A549 (cell line): ENCODE results near the gene WDR70. TPM values are rescaled to one million over a fixed set of nuclear protein-coding genes. Genes with fewer than 3 reads are reported as not detected.

Experiments used
- ATAC-seq, 2 experiments: fragments of 200-7000 bp in 1 of 2; fragments of >200 bp in 1 of 2; cut with Nextera tagmentation in 1 of 2; cut with Tn5 transposase in 1 of 2; 3 replicates each; pipeline versions ENCODE4 v1.8.0 to v1.9.1; 2018 to 2020; ENCODE audit warnings: mild to moderate bottlenecking in 1 of 2, moderate library complexity in 1 of 2
- CTCF ChIA-PET: fragments of 300-600 bp; sonication (Branson Sonifier 250); formaldehyde crosslinking; extraction: SDS; loops from one replicate; lab custom pipeline; 2021; ENCODE audit warnings: antibody characterized with exemption, inconsistent platforms; lab: Yijun Ruan, JAX
- POLR2A ChIA-PET: fragments of 350-600 bp; formaldehyde crosslinking; extraction: SDS; loops from one replicate; lab custom pipeline; 2021; ENCODE audit warnings: antibody characterized with exemption, inconsistent platforms; lab: Yijun Ruan, JAX
- DNase-seq, 2 experiments: peaks; one replicate each; pipeline versions ENCODE4 v3.0.0 to v3.0.0-alpha.2; 2011 to 2016; ENCODE audit warnings: low read depth in 1 of 2, low spot score in 1 of 2
- FAIRE-seq: peaks from 2 replicates; lab custom pipeline; 2011; peaks lifted over from hg19 to GRCh38; lab: Jason Lieb, UNC
- H3K27ac ChIP-seq, 2 experiments: fragments of >200 bp; sonication (Bioruptor Twin); formaldehyde crosslinking; 3 replicates each; pipeline ENCODE4 v1.5.1; 2016 to 2017
- H3K4me1 ChIP-seq: fragments of >200 bp; sonication (Bioruptor Twin); formaldehyde crosslinking; 3 replicates; pipeline ENCODE4 v1.6.1; 2016
- H3K4me2 ChIP-seq: fragments of >200 bp; sonication (Bioruptor Twin); formaldehyde crosslinking; 3 replicates; pipeline ENCODE4 v1.6.1; 2016
- H3K4me3 ChIP-seq: fragments of >200 bp; sonication (Bioruptor Twin); formaldehyde crosslinking; 3 replicates; pipeline ENCODE4 v1.5.1; 2016
- H3K9me3 ChIP-seq: fragments of >200 bp; sonication (Bioruptor Twin); formaldehyde crosslinking; 3 replicates; pipeline ENCODE4 v1.6.1; 2016
- BHLHE40 ChIP-seq: IDR thresholded peaks from 2 replicates; pipeline ENCODE4 v1.6.1; 2012; ENCODE audit warnings: low read depth, low read length, inconsistent platforms
- CHD2 ChIP-seq: fragments of 150-350 bp; IDR thresholded peaks from 2 replicates; pipeline ENCODE4 v1.6.1; 2014; ENCODE audit warnings: low read length; ENCODE audit not compliant: partially characterized antibody
- CHD4 ChIP-seq: fragments of 200-600 bp; sonication (generic); IDR thresholded peaks from 2 replicates; pipeline ENCODE4 v1.6.1; 2016; ENCODE audit warnings: antibody characterized with exemption, mild to moderate bottlenecking, borderline replicate concordance
- EHF ChIP-seq: fragments of 250-450 bp; sonication (Bioruptor Pico); IDR thresholded peaks from 2 replicates; pipeline ENCODE4 v1.5.0; 2020; ENCODE audit warnings: mild to moderate bottlenecking
- EHMT2 ChIP-seq: fragments of 200-600 bp; sonication (generic); IDR thresholded peaks from 2 replicates; pipeline ENCODE4 v1.6.1; 2016; ENCODE audit warnings: antibody characterized with exemption, low read depth, mild to moderate bottlenecking, moderate library complexity
- EP300 ChIP-seq, 2 experiments: fragments of >200 bp; sonication (Bioruptor Twin); formaldehyde crosslinking; IDR thresholded peaks; 2 replicates in 1 of 2; 3 replicates in 1 of 2; pipeline ENCODE4 v1.6.1; 2016 to 2017
- ESRRA ChIP-seq: fragments of 150-350 bp; IDR thresholded peaks from 2 replicates; pipeline ENCODE4 v1.6.1; 2014; ENCODE audit warnings: mild to moderate bottlenecking, low read length, borderline replicate concordance
- FOSB ChIP-seq: fragments of 250-450 bp; sonication (Bioruptor Pico); IDR thresholded peaks from 2 replicates; pipeline ENCODE4 v1.5.0; 2020; ENCODE audit warnings: mild to moderate bottlenecking, moderate library complexity
- HDAC2 ChIP-seq: fragments of 200-600 bp; sonication (generic); IDR thresholded peaks from 2 replicates; pipeline ENCODE4 v1.6.1; 2016
- HOXB13 ChIP-seq: fragments of 250-450 bp; sonication (Bioruptor Pico); IDR thresholded peaks from 2 replicates; pipeline ENCODE4 v1.5.0; 2020; ENCODE audit warnings: low read depth, mild to moderate bottlenecking, moderate library complexity
- JUN ChIP-seq, 2 experiments: fragments of >200 bp; sonication (Bioruptor Twin); formaldehyde crosslinking; IDR thresholded peaks; 2 replicates in 1 of 2; 3 replicates in 1 of 2; pipeline ENCODE4 v1.6.1; 2016 to 2017
- KDM5A ChIP-seq: fragments of 200-600 bp; sonication (generic); IDR thresholded peaks from 2 replicates; pipeline ENCODE4 v1.6.1; 2016; ENCODE audit warnings: antibody characterized with exemption, mild to moderate bottlenecking
- MAZ ChIP-seq: fragments of 150-350 bp; IDR thresholded peaks from 2 replicates; pipeline ENCODE4 v1.6.1; 2014; ENCODE audit warnings: antibody characterized with exemption, low read depth, low read length, borderline replicate concordance
- NPAS2 ChIP-seq: fragments of 250-450 bp; sonication (Bioruptor Pico); IDR thresholded peaks from 2 replicates; pipeline ENCODE4 v1.8.0; 2022; ENCODE audit warnings: mild to moderate bottlenecking, moderate library complexity, borderline replicate concordance
- POLR2A ChIP-seq: IDR thresholded peaks from 2 replicates; pipeline ENCODE4 v1.6.1; 2012; ENCODE audit warnings: mild to moderate bottlenecking, low read length
- RARB ChIP-seq: fragments of 250-450 bp; sonication (Bioruptor Pico); IDR thresholded peaks from 2 replicates; pipeline ENCODE4 v1.8.0; 2021; ENCODE audit warnings: mild to moderate bottlenecking, moderate library complexity
- RNF2 ChIP-seq: fragments of 200-600 bp; sonication (generic); IDR thresholded peaks from 2 replicates; pipeline ENCODE4 v1.6.1; 2016; ENCODE audit warnings: low read depth, mild to moderate bottlenecking, antibody characterized with exemption, moderate library complexity, borderline replicate concordance
- SMC3 ChIP-seq: fragments of >200 bp; sonication (Bioruptor Twin); formaldehyde crosslinking; IDR thresholded peaks from 3 replicates; pipeline ENCODE4 v1.6.1; 2018; ENCODE audit warnings: inconsistent platforms
- TFCP2L1 ChIP-seq: fragments of 250-450 bp; sonication (Bioruptor Pico); IDR thresholded peaks from 2 replicates; pipeline ENCODE4 v1.5.0; 2021; ENCODE audit warnings: mild to moderate bottlenecking
- ZFP36 ChIP-seq: fragments of 450-650 bp; IDR thresholded peaks from 2 replicates; pipeline ENCODE4 v1.6.1; 2014; ENCODE audit warnings: borderline replicate concordance; ENCODE audit not compliant: partially characterized antibody
- ZNF302 ChIP-seq: fragments of 250-450 bp; sonication (Bioruptor Pico); IDR thresholded peaks from 2 replicates; pipeline ENCODE4 v1.9.0; 2021; ENCODE audit warnings: inconsistent platforms, mild to moderate bottlenecking, moderate library complexity
- WGBS: methylation state at CpG from one replicate; pipeline ENCODE4 v1.1.6; 2017; ENCODE audit errors: missing lambda C conversion rate; 5-methylcytosine and 5-hydroxymethylcytosine counted together
- polyA plus RNA-seq, 4 experiments: library from polyadenylated mRNA; depleted of rRNA in 3 of 4; stranded (reverse); fragments of >200 nt; fragmentation: RNase III in 1 of 4; extraction: RNeasy Plus Mini Kit Qiagen cat#74134 plus additional on column Dnase treatment in 1 of 4; gene quantifications; 2 replicates in 3 of 4; 3 replicates in 1 of 4; pipeline ENCODE4 v1.2.3, GENCODE V29; 2011 to 2017
- TF ChIP-seq, protein P1 (sequence below): fragments of 200-600 bp; sonication (generic); IDR thresholded peaks from 2 replicates; pipeline ENCODE4 v1.6.1; 2016; ENCODE audit warnings: antibody characterized with exemption, mild to moderate bottlenecking, moderate library complexity
- TF ChIP-seq, protein P2 (sequence below): IDR thresholded peaks from 2 replicates; pipeline ENCODE4 v1.6.1; 2012
- TF ChIP-seq, protein P3 (sequence below): IDR thresholded peaks from 2 replicates; pipeline ENCODE4 v1.6.1; 2012
- TF ChIP-seq, protein P4 (sequence below): IDR thresholded peaks from 2 replicates; pipeline ENCODE4 v1.6.1; 2012; ENCODE audit warnings: low read depth, borderline replicate concordance
- TF ChIP-seq, protein P5 (sequence below): fragments of 250-450 bp; sonication (Bioruptor Pico); IDR thresholded peaks from 2 replicates; pipeline ENCODE4 v1.5.0; 2020; ENCODE audit warnings: low read depth, mild to moderate bottlenecking, moderate library complexity
- TF ChIP-seq, protein P6 (sequence below): fragments of 150-350 bp; IDR thresholded peaks from 2 replicates; pipeline ENCODE4 v1.6.1; 2014; ENCODE audit warnings: low read depth, mild to moderate bottlenecking, low read length

The WDR70 gene
- polyA plus RNA-seq, 2 of the 4 experiments (the other 2 are of a cell fraction) = 13.8 to 28.8 TPM

DNA sequence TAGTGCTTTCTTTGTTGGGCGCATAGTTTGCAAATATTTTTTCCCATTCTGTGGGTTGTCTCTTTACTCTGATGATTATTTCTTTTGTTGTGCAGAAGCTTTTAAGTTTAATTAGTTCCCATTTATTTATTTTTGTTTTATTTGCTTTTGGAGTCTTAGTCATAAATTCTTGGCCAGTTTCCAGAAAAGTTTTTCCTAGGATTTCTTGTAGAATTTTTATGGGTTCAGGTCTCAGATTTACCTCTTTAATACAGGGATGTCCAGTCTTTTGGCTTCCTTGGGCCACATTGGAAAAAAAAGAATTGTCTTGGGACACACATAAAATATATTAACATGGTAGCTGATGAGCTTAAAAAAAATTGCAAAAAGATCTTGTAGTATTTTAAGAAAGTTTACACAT is 122.0 kb downstream of the WDR70 start:
- no peak overlapping the region for H3K27ac ChIP-seq
- FAIRE-seq (no peak), DNase-seq (peak in 1 of 2 experiments; percentile 7), ATAC-seq (no peak)
- H3K4me2 ChIP-seq = 0 out of 3 replicates have a peak overlapping the region, but pooled peaks have one; percentile 4
- POLR2A ChIA-PET = no interaction called here
- peaks cover 7% of the 10 kb centered on the region; the same call in 2 of the 3 replicates for H3K4me1 ChIP-seq
- TF ChIP-seq EP300 (IDR thresholded peaks at IDR 0.05) (no peak), BHLHE40 (no peak), ZFP36 (no peak), TFCP2L1 (no peak), ZNF302 (CRISPR knock-in tag) (no peak), KDM5A (no peak), EHF (CRISPR knock-in tag) (no peak), EHMT2 (no peak), CHD2 (no peak), HOXB13 (CRISPR knock-in tag) (no peak), FOSB (CRISPR knock-in tag) (no peak), JUN (IDR thresholded peaks at IDR 0.05) (no peak), MAZ (no peak), POLR2A (no peak)
- TF ChIP-seq, protein P1, sequence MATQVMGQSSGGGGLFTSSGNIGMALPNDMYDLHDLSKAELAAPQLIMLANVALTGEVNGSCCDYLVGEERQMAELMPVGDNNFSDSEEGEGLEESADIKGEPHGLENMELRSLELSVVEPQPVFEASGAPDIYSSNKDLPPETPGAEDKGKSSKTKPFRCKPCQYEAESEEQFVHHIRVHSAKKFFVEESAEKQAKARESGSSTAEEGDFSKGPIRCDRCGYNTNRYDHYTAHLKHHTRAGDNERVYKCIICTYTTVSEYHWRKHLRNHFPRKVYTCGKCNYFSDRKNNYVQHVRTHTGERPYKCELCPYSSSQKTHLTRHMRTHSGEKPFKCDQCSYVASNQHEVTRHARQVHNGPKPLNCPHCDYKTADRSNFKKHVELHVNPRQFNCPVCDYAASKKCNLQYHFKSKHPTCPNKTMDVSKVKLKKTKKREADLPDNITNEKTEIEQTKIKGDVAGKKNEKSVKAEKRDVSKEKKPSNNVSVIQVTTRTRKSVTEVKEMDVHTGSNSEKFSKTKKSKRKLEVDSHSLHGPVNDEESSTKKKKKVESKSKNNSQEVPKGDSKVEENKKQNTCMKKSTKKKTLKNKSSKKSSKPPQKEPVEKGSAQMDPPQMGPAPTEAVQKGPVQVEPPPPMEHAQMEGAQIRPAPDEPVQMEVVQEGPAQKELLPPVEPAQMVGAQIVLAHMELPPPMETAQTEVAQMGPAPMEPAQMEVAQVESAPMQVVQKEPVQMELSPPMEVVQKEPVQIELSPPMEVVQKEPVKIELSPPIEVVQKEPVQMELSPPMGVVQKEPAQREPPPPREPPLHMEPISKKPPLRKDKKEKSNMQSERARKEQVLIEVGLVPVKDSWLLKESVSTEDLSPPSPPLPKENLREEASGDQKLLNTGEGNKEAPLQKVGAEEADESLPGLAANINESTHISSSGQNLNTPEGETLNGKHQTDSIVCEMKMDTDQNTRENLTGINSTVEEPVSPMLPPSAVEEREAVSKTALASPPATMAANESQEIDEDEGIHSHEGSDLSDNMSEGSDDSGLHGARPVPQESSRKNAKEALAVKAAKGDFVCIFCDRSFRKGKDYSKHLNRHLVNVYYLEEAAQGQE = no peak
- TF ChIP-seq, protein P2, sequence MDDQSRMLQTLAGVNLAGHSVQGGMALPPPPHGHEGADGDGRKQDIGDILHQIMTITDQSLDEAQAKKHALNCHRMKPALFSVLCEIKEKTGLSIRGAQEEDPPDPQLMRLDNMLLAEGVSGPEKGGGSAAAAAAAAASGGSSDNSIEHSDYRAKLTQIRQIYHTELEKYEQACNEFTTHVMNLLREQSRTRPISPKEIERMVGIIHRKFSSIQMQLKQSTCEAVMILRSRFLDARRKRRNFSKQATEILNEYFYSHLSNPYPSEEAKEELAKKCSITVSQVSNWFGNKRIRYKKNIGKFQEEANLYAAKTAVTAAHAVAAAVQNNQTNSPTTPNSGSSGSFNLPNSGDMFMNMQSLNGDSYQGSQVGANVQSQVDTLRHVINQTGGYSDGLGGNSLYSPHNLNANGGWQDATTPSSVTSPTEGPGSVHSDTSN = no peak
- TF ChIP-seq, protein P3, sequence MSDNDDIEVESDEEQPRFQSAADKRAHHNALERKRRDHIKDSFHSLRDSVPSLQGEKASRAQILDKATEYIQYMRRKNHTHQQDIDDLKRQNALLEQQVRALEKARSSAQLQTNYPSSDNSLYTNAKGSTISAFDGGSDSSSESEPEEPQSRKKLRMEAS = no peak
- WGBS = 42% methylated on average over 1 of the region's 1 CpG
- no peaks in the 10 kb centered on the region for H3K9me3 ChIP-seq
- no peak overlapping the region for H3K4me3 ChIP-seq
- CTCF ChIA-PET = no interaction called here

DNA sequence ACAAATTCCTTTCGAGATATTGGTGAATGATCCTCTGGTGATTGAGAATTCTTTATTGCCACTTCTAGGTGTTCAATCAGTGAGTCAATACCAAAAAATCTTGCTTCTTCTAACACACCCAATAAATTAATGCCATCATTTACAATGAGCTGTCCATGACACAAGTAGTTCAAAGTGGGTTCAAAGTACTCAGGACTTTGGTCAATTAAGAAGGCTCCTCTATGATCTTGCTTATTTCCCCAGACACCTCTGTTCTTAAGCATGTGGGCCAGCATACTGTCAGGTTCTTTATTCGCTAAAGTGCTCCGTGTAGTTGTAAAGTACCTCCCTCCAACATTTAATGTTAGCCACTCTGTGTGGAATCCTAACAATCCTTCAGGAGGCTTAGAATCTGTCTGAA is 127.1 kb downstream of the WDR70 start:
- ATAC-seq = no peak
- Histone ChIP-seq H3K4me2 (no peak overlapping the region), H3K4me3 (no peak overlapping the region), H3K27ac (no peak overlapping the region), H3K9me3 (no peaks in the 10 kb centered on the region), H3K4me1 (peaks cover 2% of the 10 kb centered on the region; the same call in 2 of the 3 replicates)
- no peak for DNase-seq
- ChIA-PET POLR2A (no interaction called here), CTCF (no interaction called here)
- whole genome bisulfite sequencing = 97% methylated on average over 3 of the region's 3 CpGs
- FAIRE-seq = no peak
- no peak for TF ChIP-seq ESRRA
- TF ChIP-seq HDAC2 = no peak
- TF ChIP-seq, protein P4, sequence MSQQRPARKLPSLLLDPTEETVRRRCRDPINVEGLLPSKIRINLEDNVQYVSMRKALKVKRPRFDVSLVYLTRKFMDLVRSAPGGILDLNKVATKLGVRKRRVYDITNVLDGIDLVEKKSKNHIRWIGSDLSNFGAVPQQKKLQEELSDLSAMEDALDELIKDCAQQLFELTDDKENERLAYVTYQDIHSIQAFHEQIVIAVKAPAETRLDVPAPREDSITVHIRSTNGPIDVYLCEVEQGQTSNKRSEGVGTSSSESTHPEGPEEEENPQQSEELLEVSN = no peak
- TF ChIP-seq, protein P5, sequence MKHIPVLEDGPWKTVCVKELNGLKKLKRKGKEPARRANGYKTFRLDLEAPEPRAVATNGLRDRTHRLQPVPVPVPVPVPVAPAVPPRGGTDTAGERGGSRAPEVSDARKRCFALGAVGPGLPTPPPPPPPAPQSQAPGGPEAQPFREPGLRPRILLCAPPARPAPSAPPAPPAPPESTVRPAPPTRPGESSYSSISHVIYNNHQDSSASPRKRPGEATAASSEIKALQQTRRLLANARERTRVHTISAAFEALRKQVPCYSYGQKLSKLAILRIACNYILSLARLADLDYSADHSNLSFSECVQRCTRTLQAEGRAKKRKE = no peak
- TF ChIP-seq RARB = no peak
- no peak for TF ChIP-seq NPAS2 (CRISPR knock-in tag)
- no peak for TF ChIP-seq EHMT2
- no peak for TF ChIP-seq FOSB (CRISPR knock-in tag)
- TF ChIP-seq, protein P3 = no peak
- TF ChIP-seq, protein P6, sequence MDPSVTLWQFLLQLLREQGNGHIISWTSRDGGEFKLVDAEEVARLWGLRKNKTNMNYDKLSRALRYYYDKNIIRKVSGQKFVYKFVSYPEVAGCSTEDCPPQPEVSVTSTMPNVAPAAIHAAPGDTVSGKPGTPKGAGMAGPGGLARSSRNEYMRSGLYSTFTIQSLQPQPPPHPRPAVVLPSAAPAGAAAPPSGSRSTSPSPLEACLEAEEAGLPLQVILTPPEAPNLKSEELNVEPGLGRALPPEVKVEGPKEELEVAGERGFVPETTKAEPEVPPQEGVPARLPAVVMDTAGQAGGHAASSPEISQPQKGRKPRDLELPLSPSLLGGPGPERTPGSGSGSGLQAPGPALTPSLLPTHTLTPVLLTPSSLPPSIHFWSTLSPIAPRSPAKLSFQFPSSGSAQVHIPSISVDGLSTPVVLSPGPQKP = no peak
- TF ChIP-seq SMC3 = no peak
- no peak for TF ChIP-seq CHD4
- TF ChIP-seq RNF2 = no peak
- TF ChIP-seq, protein P1 = no peak
